DOHH2 (cell line): ENCODE results near the gene TBX3.

Experiments
- CTCF ChIP-seq: fragments of 200-600 bp; sonication (generic); IDR thresholded peaks from one replicate; pipeline ENCODE4 v1.5.1; 2014; ENCODE audit warnings: antibody characterized with exemption, mild to moderate bottlenecking, low read depth, low read length; ENCODE audit not compliant: poor library complexity, severe bottlenecking
- EZH2phosphoT487 ChIP-seq: fragments of 200-600 bp; sonication (generic); IDR thresholded peaks from 2 replicates; pipeline ENCODE4 v1.6.1; 2017; ENCODE audit warnings: borderline replicate concordance, mild to moderate bottlenecking, antibody characterized with exemption, low read length, moderate library complexity, mixed read lengths

- TF ChIP-seq CTCF, result no peak
- TF ChIP-seq EZH2phosphoT487, result no peak
These were observed 13.5 kb downstream of the TBX3 start for GRCh38 chr12:114670291-114670980.
